ENCODE results near the gene CNKSR3.
A peak's percentile ranks its signal among the peaks of the same experiment; 100 is the strongest.

CNKSR3 gene

GRCh38 chr6:154510144-154510905 lies at the start of gene CNKSR3:
Gene CNKSR3 (minus strand): TSS chr6:154510685. CDS start chr6:154510114, 571 bp downstream.
- TF ChIP-seq TEAD4 (IDR thresholded peaks at IDR 0.05), result no peak
- TF ChIP-seq MAX (IDR thresholded peaks at IDR 0.05), result peak; percentile 59
- TF ChIP-seq TAF1 (IDR thresholded peaks at IDR 0.05; ENCODE audit: low read depth), result peak; percentile 77
- peak; percentile 7 for TF ChIP-seq TCF12 (IDR thresholded peaks at IDR 0.05; ENCODE audit: low read depth)
- TF ChIP-seq CEBPB (IDR thresholded peaks at IDR 0.05), result peak; percentile 1; the same call in 1 of the 2 replicates
- TF ChIP-seq ZBTB7A (IDR thresholded peaks at IDR 0.05; ENCODE audit: low read depth), result peak; percentile 85; the same call in 1 of the 2 replicates
- no peak; the same call in 1 of the 2 replicates for TF ChIP-seq RAD21 (IDR thresholded peaks at IDR 0.05; ENCODE audit: low read depth)
- no peak for TF ChIP-seq CREB1 (IDR thresholded peaks at IDR 0.05; ENCODE audit: low read depth)
- no peak for TF ChIP-seq EGR1 (IDR thresholded peaks at IDR 0.05)

- TF ChIP-seq MAX (IDR thresholded peaks at IDR 0.05), result no peak
- TF ChIP-seq TEAD4 (IDR thresholded peaks at IDR 0.05), result no peak
- no peak for TF ChIP-seq EGR1 (IDR thresholded peaks at IDR 0.05)
- TF ChIP-seq ZBTB7A (IDR thresholded peaks at IDR 0.05; ENCODE audit: low read depth), result no peak
- no peak for TF ChIP-seq CREB1 (IDR thresholded peaks at IDR 0.05; ENCODE audit: low read depth)
- TF ChIP-seq NFIC (IDR thresholded peaks at IDR 0.05), result no peak
- no peak for TF ChIP-seq CEBPB (IDR thresholded peaks at IDR 0.05)
These were observed 48.5 kb upstream of the CNKSR3 start for GRCh38 chr6:154558984-154559383.

GRCh38 chr6:154558513-154558912 lies 48.0 kb upstream of the CNKSR3 start:
- TF ChIP-seq CREB1 (IDR thresholded peaks at IDR 0.05; ENCODE audit: low read depth), result no peak
- TF ChIP-seq RAD21 (IDR thresholded peaks at IDR 0.05; ENCODE audit: low read depth), result no peak
- no peak for TF ChIP-seq YY1 (IDR thresholded peaks at IDR 0.05; ENCODE audit: low read depth)
- TF ChIP-seq MAX (IDR thresholded peaks at IDR 0.05), result no peak
- TF ChIP-seq ZBTB7A (IDR thresholded peaks at IDR 0.05; ENCODE audit: low read depth), result no peak
- no peak for TF ChIP-seq NFIC (IDR thresholded peaks at IDR 0.05)
- no peak for TF ChIP-seq EP300 (IDR thresholded peaks at IDR 0.05; ENCODE audit: borderline replicate concordance)
- no peak for TF ChIP-seq REST (IDR thresholded peaks at IDR 0.05; ENCODE audit: low read depth)
- TF ChIP-seq TAF1 (IDR thresholded peaks at IDR 0.05; ENCODE audit: low read depth), result no peak
- no peak for TF ChIP-seq TCF12 (IDR thresholded peaks at IDR 0.05; ENCODE audit: low read depth)

GRCh38 chr6:154555073-154555677 lies 44.7 kb upstream of the CNKSR3 start:
- no peak for TF ChIP-seq TCF12 (IDR thresholded peaks at IDR 0.05; ENCODE audit: low read depth)
- no peak for TF ChIP-seq NFIC (IDR thresholded peaks at IDR 0.05)
- TF ChIP-seq RAD21 (IDR thresholded peaks at IDR 0.05; ENCODE audit: low read depth), result no peak
- TF ChIP-seq TEAD4 (IDR thresholded peaks at IDR 0.05), result 0 out of 2 replicates have a peak, but pooled peaks have one; percentile 11

GRCh38 chr6:154554491-154554890 lies 44.0 kb upstream of the CNKSR3 start:
- TF ChIP-seq FOXM1 (IDR thresholded peaks at IDR 0.05; ENCODE audit: borderline replicate concordance, low read depth) (no peak), MAX (IDR thresholded peaks at IDR 0.05) (no peak), CREB1 (IDR thresholded peaks at IDR 0.05; ENCODE audit: low read depth) (no peak), TAF1 (IDR thresholded peaks at IDR 0.05; ENCODE audit: low read depth) (no peak), CEBPB (IDR thresholded peaks at IDR 0.05) (no peak)

GRCh38 chr6:154550779-154551178 lies 40.3 kb upstream of the CNKSR3 start:
- TF ChIP-seq EP300 (IDR thresholded peaks at IDR 0.05; ENCODE audit: borderline replicate concordance) (no peak), FOXM1 (IDR thresholded peaks at IDR 0.05; ENCODE audit: borderline replicate concordance, low read depth) (no peak), USF1 (IDR thresholded peaks at IDR 0.05) (no peak), RAD21 (IDR thresholded peaks at IDR 0.05; ENCODE audit: low read depth) (no peak), ZBTB7A (IDR thresholded peaks at IDR 0.05; ENCODE audit: low read depth) (no peak), TCF12 (IDR thresholded peaks at IDR 0.05; ENCODE audit: low read depth) (no peak), MAX (IDR thresholded peaks at IDR 0.05) (no peak), TEAD4 (IDR thresholded peaks at IDR 0.05) (no peak), CREB1 (IDR thresholded peaks at IDR 0.05; ENCODE audit: low read depth) (no peak), TAF1 (IDR thresholded peaks at IDR 0.05; ENCODE audit: low read depth) (no peak), EGR1 (IDR thresholded peaks at IDR 0.05) (no peak), CEBPB (IDR thresholded peaks at IDR 0.05) (no peak), REST (IDR thresholded peaks at IDR 0.05; ENCODE audit: low read depth) (no peak), NFIC (IDR thresholded peaks at IDR 0.05) (no peak), YY1 (IDR thresholded peaks at IDR 0.05; ENCODE audit: low read depth) (no peak)
